H9 (cell line): ENCODE data around the gene ARNT2. TPM values are rescaled to one million over a fixed set of nuclear protein-coding genes. Genes with fewer than 3 reads are reported as not detected.

ENCODE experiments used
- DNase-seq: peaks from one replicate; pipeline ENCODE4 v3.0.0-alpha.2; 2017
- H2AFZ ChIP-seq: one replicate; pipeline ENCODE4 v1.6.1; 2013; ENCODE audit warnings: mild to moderate bottlenecking, low read length, control low read depth, moderate library complexity
- H2AK5ac ChIP-seq: 2 replicates; pipeline ENCODE4 v1.6.1; 2013; ENCODE audit warnings: low read length, control low read depth, mixed read lengths; ENCODE audit not compliant: insufficient read length
- H2BK120ac ChIP-seq: one replicate; pipeline ENCODE4 v1.6.1; 2013; ENCODE audit warnings: low read depth, mild to moderate bottlenecking, low read length, control low read depth, inconsistent platforms; ENCODE audit not compliant: poor library complexity, severe bottlenecking
- H2BK12ac ChIP-seq: 2 replicates; pipeline ENCODE4 v1.6.1; 2013; ENCODE audit warnings: low read length, control low read depth, mixed read lengths, low read depth; ENCODE audit not compliant: insufficient read length
- H2BK15ac ChIP-seq: 2 replicates; pipeline ENCODE4 v1.6.1; 2013; ENCODE audit warnings: low read depth, low read length, control low read depth
- H2BK20ac ChIP-seq: one replicate; pipeline ENCODE4 v1.6.1; 2013; ENCODE audit warnings: low read depth, mild to moderate bottlenecking, low read length, control low read depth, inconsistent platforms; ENCODE audit not compliant: poor library complexity, severe bottlenecking
- H2BK5ac ChIP-seq: 2 replicates; pipeline ENCODE4 v1.6.1; 2013; ENCODE audit warnings: low read length, control low read depth, mixed read lengths; ENCODE audit not compliant: insufficient read length
- H3K14ac ChIP-seq: 2 replicates; pipeline ENCODE4 v1.6.1; 2013; ENCODE audit warnings: low read length, control low read depth; ENCODE audit not compliant: insufficient read depth
- H3K18ac ChIP-seq: 2 replicates; pipeline ENCODE4 v1.6.1; 2013; ENCODE audit warnings: low read depth, mild to moderate bottlenecking, mixed read lengths, low read length, control low read depth; ENCODE audit not compliant: insufficient read length
- H3K23ac ChIP-seq: 2 replicates; pipeline ENCODE4 v1.6.1; 2013; ENCODE audit warnings: low read length, control low read depth, mixed read lengths, low read depth; ENCODE audit not compliant: insufficient read length
- H3K23me2 ChIP-seq: 2 replicates; pipeline ENCODE4 v1.6.1; 2013; ENCODE audit warnings: low read depth, mild to moderate bottlenecking, mixed read lengths, low read length, control low read depth; ENCODE audit not compliant: insufficient read length, poor library complexity, severe bottlenecking
- H3K27ac ChIP-seq: 2 replicates; pipeline ENCODE4 v1.5.1; 2013; ENCODE audit warnings: low read length, control low read depth, mixed read lengths, low read depth; ENCODE audit not compliant: insufficient read length
- H3K27me3 ChIP-seq: 2 replicates; pipeline ENCODE4 v1.6.1; 2013; ENCODE audit warnings: low read length, control low read depth, inconsistent platforms; ENCODE audit not compliant: insufficient read depth
- H3K4ac ChIP-seq: 2 replicates; pipeline ENCODE4 v1.6.1; 2013; ENCODE audit warnings: low read depth, mild to moderate bottlenecking, control low read depth, inconsistent platforms, low read length, moderate library complexity
- H3K4me1 ChIP-seq: 2 replicates; pipeline ENCODE4 v1.6.1; 2013; ENCODE audit warnings: low read length, control low read depth, inconsistent platforms; ENCODE audit not compliant: insufficient read depth
- H3K4me2 ChIP-seq: 2 replicates; pipeline ENCODE4 v1.6.1; 2013; ENCODE audit warnings: low read length, control low read depth, mixed read lengths; ENCODE audit not compliant: insufficient read length, insufficient read depth
- H3K56ac ChIP-seq: 2 replicates; pipeline ENCODE4 v1.6.1; 2013; ENCODE audit warnings: low read depth, mild to moderate bottlenecking, mixed read lengths, low read length, control low read depth; ENCODE audit not compliant: insufficient read length
- H3K79me1 ChIP-seq: 2 replicates; pipeline ENCODE4 v1.6.1; 2013; ENCODE audit warnings: low read depth, mild to moderate bottlenecking, moderate library complexity, low read length, control low read depth, inconsistent platforms; ENCODE audit not compliant: insufficient read depth, poor library complexity, severe bottlenecking
- H3K79me2 ChIP-seq: 2 replicates; pipeline ENCODE4 v1.6.1; 2013; ENCODE audit warnings: low read length, control low read depth, inconsistent platforms; ENCODE audit not compliant: insufficient read depth
- H3K9ac ChIP-seq: 2 replicates; pipeline ENCODE4 v1.6.1; 2013; ENCODE audit warnings: low read length, control low read depth, mixed read lengths; ENCODE audit not compliant: insufficient read length; ENCODE audit errors: extremely low read depth
- H3K9me3 ChIP-seq: one replicate; pipeline ENCODE4 v1.6.1; 2013; ENCODE audit warnings: low read depth, low read length, inconsistent platforms; ENCODE audit not compliant: control insufficient read depth
- H3T11ph ChIP-seq: one replicate; pipeline ENCODE4 v1.6.1; 2013; ENCODE audit warnings: mild to moderate bottlenecking, low read length, control low read depth, inconsistent platforms
- H4K20me1 ChIP-seq: one replicate; pipeline ENCODE4 v1.6.1; 2013; ENCODE audit not compliant: control insufficient read depth, insufficient read length, insufficient read depth
- H4K5ac ChIP-seq: 2 replicates; pipeline ENCODE4 v1.6.1; 2013; ENCODE audit warnings: low read depth, mild to moderate bottlenecking, mixed read lengths, low read length, control low read depth; ENCODE audit not compliant: insufficient read length
- H4K8ac ChIP-seq: replicated peaks from 2 replicates; pipeline ENCODE4 v1.6.1; 2013; ENCODE audit warnings: low read length, control low read depth, mixed read lengths, low read depth; ENCODE audit not compliant: insufficient read length
- H4K91ac ChIP-seq: 2 replicates; pipeline ENCODE4 v1.6.1; 2013; ENCODE audit warnings: low read depth, mild to moderate bottlenecking, moderate library complexity, mixed read lengths, low read length, control low read depth; ENCODE audit not compliant: insufficient read length
- H3K27ac Mint-ChIP-seq, 3 experiments: 2 replicates in 2 of 3; 3 replicates in 1 of 3; pipeline ENCODE4 v1.8.0; 2020 to 2021; ENCODE audit warnings: mixed read lengths in 3 of 3, mild to moderate bottlenecking in 1 of 3, moderate library complexity in 1 of 3
- H3K27me3 Mint-ChIP-seq: 2 replicates; pipeline ENCODE4 v1.8.0; 2021; ENCODE audit warnings: low read depth, mild to moderate bottlenecking, moderate library complexity, mixed read lengths
- H3K36me3 Mint-ChIP-seq, 3 experiments: 2 replicates in 2 of 3; 3 replicates in 1 of 3; pipeline ENCODE4 v1.8.0; 2020 to 2021; ENCODE audit warnings: low read depth in 3 of 3, mixed read lengths in 3 of 3; ENCODE audit not compliant: insufficient read depth in 1 of 3
- H3K4me1 Mint-ChIP-seq, 2 experiments: 2 replicates each; pipeline ENCODE4 v1.8.0; 2020; ENCODE audit warnings: mixed read lengths in 2 of 2
- H3K4me3 Mint-ChIP-seq, 2 experiments: 2 replicates in 1 of 2; 3 replicates in 1 of 2; pipeline ENCODE4 v1.8.0; 2020 to 2021; ENCODE audit warnings: mild to moderate bottlenecking in 2 of 2, mixed read lengths in 2 of 2, moderate library complexity in 1 of 2
- H3K9me3 Mint-ChIP-seq, 2 experiments: 2 replicates in 1 of 2; 3 replicates in 1 of 2; pipeline ENCODE4 v1.8.0; 2020; ENCODE audit warnings: mild to moderate bottlenecking in 2 of 2, mixed read lengths in 2 of 2, moderate library complexity in 1 of 2
- CTCF ChIP-seq: fragments of 200-600 bp; sonication (generic); conservative IDR thresholded peaks from 3 replicates; pipeline ENCODE4 v1.8.0; 2021; ENCODE audit warnings: antibody characterized with exemption, mild to moderate bottlenecking
- WGBS: extraction: QIAGEN DNeasy Blood & Tissue Kit; methylation state at CpG from one replicate; pipeline ENCODE4 v1.1.7; 2013; ENCODE audit warnings: missing lambda C conversion rate, low lambda C conversion rate, mixed read lengths; ENCODE audit not compliant: insufficient read length; ENCODE audit errors: extremely low coverage; 5-methylcytosine and 5-hydroxymethylcytosine counted together
- total RNA-seq: library from RNA; stranded (reverse); gene quantifications from 2 replicates; pipeline ENCODE4 v1.2.1, GENCODE V29; 2021

The ARNT2 gene
- total RNA-seq, 1 experiment from 2014 or later = 10.5 TPM

- Mint-ChIP-seq H3K4me1 (peaks cover 22 to 29% of the 10 kb centered on the region in 2 experiments), H3K9me3 (no peaks in the 10 kb centered on the region), H3K36me3 (no peaks in the 10 kb centered on the region; a peak in 1 of 7 replicates), H3K4me3 (no peak overlapping the region), H3K27me3 (no peaks in the 10 kb centered on the region), H3K27ac (no peak overlapping the region)
- Histone ChIP-seq H2BK15ac (no peak overlapping the region), H2AK5ac (no peak overlapping the region), H3K14ac (no peak overlapping the region), H3K79me1 (no peaks in the 10 kb centered on the region), H4K91ac (no peak overlapping the region), H2BK20ac (no peak overlapping the region), H3K23me2 (peaks cover 5% of the 10 kb centered on the region), H3T11ph (no peak overlapping the region), H2BK5ac (no peak overlapping the region), H3K18ac (no peak overlapping the region), H3K4me1 (peaks cover 4% of the 10 kb centered on the region; the same call in 1 of the 2 replicates), H4K5ac (no peak overlapping the region), H3K9ac (no peak overlapping the region), H2BK120ac (no peak overlapping the region), H3K4ac (no peak overlapping the region), H4K20me1 (no peaks in the 10 kb centered on the region), H3K79me2 (no peaks in the 10 kb centered on the region), H3K9me3 (no peaks in the 10 kb centered on the region), H2BK12ac (no peak overlapping the region), H3K4me2 (no peak overlapping the region), H3K56ac (no peak overlapping the region), H4K8ac (no peak overlapping the region), H3K23ac (no peak overlapping the region), H3K27me3 (no peaks in the 10 kb centered on the region), H3K27ac (no peak overlapping the region), H2AFZ (no peak overlapping the region)
- WGBS = no CpG with 5 or more reads among the region's 9 CpGs
- TF ChIP-seq CTCF = no peak
- no peak for DNase-seq
Measured at GRCh38 chr15:80490431-80490990, 86.3 kb downstream of the ARNT2 start.
